GM12878 (cell line): ENCODE results near the gene HEXIM2. TPM values are rescaled to one million over a fixed set of nuclear protein-coding genes. Genes with fewer than 3 reads are reported as not detected.

Experiments
- ATAC-seq: fragments of 200-7000 bp; cut with Tn5 transposase; 3 replicates; pipeline ENCODE4 v1.9.1; 2020; ENCODE audit warnings: mild to moderate bottlenecking, moderate library complexity
- BruUV-seq: library from RNA; stranded (reverse); fragments of 400-500 nt; replicated peaks from 2 replicates; lab custom pipeline; 2021; lab: Mats Ljungman, UMichigan
- CTCF ChIA-PET: fragments of 300-600 bp; sonication (Branson Sonifier 250); formaldehyde crosslinking; extraction: SDS; loops from one replicate; lab custom pipeline; 2021; ENCODE audit warnings: inconsistent platforms; lab: Yijun Ruan, JAX
- POLR2A ChIA-PET: fragments of 350-600 bp; formaldehyde crosslinking; extraction: SDS; loops from one replicate; lab custom pipeline; 2021; ENCODE audit warnings: inconsistent platforms; lab: Charles Lee
- RAD21 ChIA-PET: fragments of 300-600 bp; sonication (Branson Sonifier 250); formaldehyde crosslinking; loops from one replicate; lab custom pipeline; 2023; ENCODE audit warnings: antibody characterized with exemption; ENCODE audit not compliant: unreplicated experiment; lab: Charles Lee
- SMC1A ChIA-PET: fragments of 300-600 bp; sonication (Branson Sonifier 250); formaldehyde crosslinking; loops from one replicate; lab custom pipeline; 2023; ENCODE audit not compliant: unreplicated experiment, uncharacterized antibody; lab: Charles Lee
- DNase-seq: peaks from one replicate; pipeline ENCODE4 v3.0.0-alpha.2; 2011; ENCODE audit warnings: low read depth, low spot score
- FAIRE-seq: peaks from 3 replicates; lab custom pipeline; 2011; peaks lifted over from hg19 to GRCh38; lab: Jason Lieb, UNC
- H2AFZ ChIP-seq: 2 replicates; pipeline ENCODE4 v1.6.0; 2011; ENCODE audit warnings: low read depth, low read length, control low read depth; ENCODE audit not compliant: control insufficient read depth
- H3K27ac ChIP-seq: 2 replicates; pipeline ENCODE4 v1.5.1; 2011; ENCODE audit warnings: control low read depth; ENCODE audit not compliant: control insufficient read depth, insufficient read depth
- H3K27me3 ChIP-seq, 2 experiments: replicated peaks in 1 of 2; 2 replicates each; pipeline versions ENCODE4 v1.6.0 to v1.6.1; 2011; ENCODE audit warnings: low read length in 1 of 2; ENCODE audit not compliant: control insufficient read depth in 2 of 2, insufficient read depth in 2 of 2
- H3K36me3 ChIP-seq, 2 experiments: 2 replicates each; pipeline ENCODE4 v1.5.1; 2011; ENCODE audit warnings: low read length in 1 of 2; ENCODE audit not compliant: control insufficient read depth in 2 of 2, insufficient read depth in 2 of 2
- H3K4me1 ChIP-seq: 2 replicates; pipeline ENCODE4 v1.6.1; 2011; ENCODE audit warnings: mild to moderate bottlenecking, low read length, moderate library complexity, mixed read lengths; ENCODE audit not compliant: control insufficient read depth, insufficient read depth
- H3K4me2 ChIP-seq: 2 replicates; pipeline ENCODE4 v1.6.0; 2011; ENCODE audit warnings: control low read depth; ENCODE audit not compliant: control insufficient read depth, insufficient read depth
- H3K4me3 ChIP-seq: fragments of 200-600 bp; sonication (generic); 2 replicates; pipeline ENCODE4 v1.5.1; 2016
- H3K79me2 ChIP-seq: 2 replicates; pipeline ENCODE4 v1.6.0; 2011; ENCODE audit warnings: low read length; ENCODE audit not compliant: control insufficient read depth, insufficient read depth
- H3K9ac ChIP-seq: 2 replicates; pipeline ENCODE4 v1.8.0; 2011; ENCODE audit warnings: low read length, control low read depth, mixed read lengths; ENCODE audit not compliant: control insufficient read depth, insufficient read depth
- H3K9me3 ChIP-seq: replicated peaks from 3 replicates; pipeline ENCODE4 v1.5.1; 2011; ENCODE audit warnings: mild to moderate bottlenecking, low read length; ENCODE audit not compliant: control insufficient read depth, insufficient read depth
- H4K20me1 ChIP-seq: 2 replicates; pipeline ENCODE4 v1.6.0; 2011; ENCODE audit not compliant: control insufficient read depth, insufficient read depth
- BRCA1 ChIP-seq: IDR thresholded peaks from 2 replicates; pipeline ENCODE4 v1.6.1; 2011; ENCODE audit warnings: low read depth, low read length, improper control_type of control experiment
- HCFC1 ChIP-seq: fragments of 150-350 bp; IDR thresholded peaks from 2 replicates; pipeline ENCODE4 v1.6.1; 2014; ENCODE audit warnings: low read length
- IKZF1 ChIP-seq: fragments of 450-650 bp; conservative IDR thresholded peaks from 2 replicates; pipeline ENCODE4 v1.6.1; 2017; ENCODE audit warnings: antibody characterized with exemption, mild to moderate bottlenecking
- KAT2A ChIP-seq: conservative IDR thresholded peaks from 2 replicates; pipeline ENCODE4 v1.6.1; 2011; ENCODE audit warnings: low read depth, low read length; ENCODE audit not compliant: control insufficient read depth
- MXI1 ChIP-seq: fragments of 150-350 bp; IDR thresholded peaks from 2 replicates; pipeline ENCODE4 v1.6.1; 2011; ENCODE audit warnings: low read depth, mild to moderate bottlenecking, inconsistent platforms, low read length, improper control_type of control experiment
- NFYB ChIP-seq: IDR thresholded peaks from 2 replicates; pipeline ENCODE4 v1.6.1; 2011; ENCODE audit warnings: low read depth, mild to moderate bottlenecking, low read length, improper control_type of control experiment, moderate library complexity; ENCODE audit not compliant: insufficient read depth
- PAX8 ChIP-seq: fragments of 450-650 bp; IDR thresholded peaks from 2 replicates; pipeline ENCODE4 v1.6.1; 2017; ENCODE audit warnings: mild to moderate bottlenecking, moderate library complexity
- POU2F2 ChIP-seq: IDR thresholded peaks from 3 replicates; pipeline ENCODE4 v1.6.1; 2011; ENCODE audit warnings: low read depth, mild to moderate bottlenecking, low read length, borderline replicate concordance
- RAD21 ChIP-seq: IDR thresholded peaks from 2 replicates; pipeline ENCODE4 v1.6.1; 2011; ENCODE audit warnings: mild to moderate bottlenecking, low read depth, low read length, moderate library complexity; ENCODE audit not compliant: insufficient read depth
- RBBP5 ChIP-seq: fragments of 200-600 bp; sonication (generic); conservative IDR thresholded peaks from 2 replicates; pipeline ENCODE4 v1.6.1; 2016
- RELA ChIP-seq: fragments of 450-650 bp; IDR thresholded peaks from 2 replicates; pipeline ENCODE4 v1.8.0; 2014; ENCODE audit warnings: borderline replicate concordance; ENCODE audit not compliant: partially characterized antibody
- RFX5 ChIP-seq: IDR thresholded peaks from 2 replicates; pipeline ENCODE4 v1.6.1; 2011; ENCODE audit warnings: low read depth, low read length, improper control_type of control experiment
- YBX1 ChIP-seq: fragments of 450-650 bp; IDR thresholded peaks from 2 replicates; pipeline ENCODE4 v1.6.1; 2016; ENCODE audit warnings: antibody characterized with exemption
- YY1 ChIP-seq: IDR thresholded peaks from 2 replicates; pipeline ENCODE4 v1.6.1; 2011; ENCODE audit warnings: low read depth, mild to moderate bottlenecking, low read length
- ZNF274 ChIP-seq: IDR thresholded peaks from one replicate; pipeline ENCODE4 v1.8.0; 2011; ENCODE audit not compliant: insufficient read length, insufficient read depth
- WGBS: methylation state at CpG from one replicate; pipeline ENCODE4 v1.1.6; 2016; ENCODE audit warnings: low lambda C conversion rate; ENCODE audit not compliant: insufficient replicate concordance, insufficient coverage; ENCODE audit errors: missing lambda C conversion rate; 5-methylcytosine and 5-hydroxymethylcytosine counted together
- in situ Hi-C: fragments of 300-500 bp; cut with MboI; formaldehyde crosslinking; loops from 9 replicates; pipeline ENCODE4 v1.14.3; 2018; ENCODE audit warnings: mixed read lengths
- intact Hi-C: fragments of 100-400 bp; cut with micrococcal nuclease; formaldehyde crosslinking; loops from one replicate; pipeline ENCODE4 v1.14.2; 2022; ENCODE audit not compliant: unreplicated experiment
- polyA plus RNA-seq, 11 experiments: library from polyadenylated mRNA; depleted of rRNA in 4 of 11; unstranded in 6 of 11; stranded (reverse) in 5 of 11; fragments of >200 nt; fragmentation: Nextera tagmentation in 4 of 11; fragmentation: Illumina TruSeq in 1 of 11; extraction: Ambion mirVana in 4 of 11; extraction: Trizol in 1 of 11; gene quantifications; 1 replicate in 1 of 11; 2 replicates in 10 of 11; pipeline versions ENCODE4 v1.2.1 to v1.2.3, GENCODE V29; 2011 to 2016; ENCODE audit warnings: inconsistent platforms in 2 of 11, missing spikeins in 2 of 11, low read depth in 1 of 11
- total RNA-seq, 4 experiments: library from RNA; depleted of rRNA in 3 of 4; stranded (reverse); fragments of >200 nt in 3 of 4; fragmentation: Illumina TruSeq in 1 of 4; extraction: Trizol in 1 of 4; gene quantifications; 2 replicates each; pipeline versions ENCODE4 v1.2.1 to v1.2.3, GENCODE V29; 2013 to 2021
- TF ChIP-seq, protein P1 (sequence below): fragments of 450-650 bp; IDR thresholded peaks from 2 replicates; pipeline ENCODE4 v1.6.1; 2017; ENCODE audit warnings: mild to moderate bottlenecking

HEXIM2 gene
- total and polyA plus RNA-seq, 10 of the 15 experiments (the other 5 are each of a cell fraction or from before 2014, with no cell fraction given): 0.10 to 10.3 (median 6.4) TPM

- WGBS: 98% methylated on average over 5 of the region's 5 CpGs
- intact Hi-C loops: no loop called here
- no TSS peak for BruUV-seq
- Histone ChIP-seq H3K36me3 (no peaks in the 10 kb centered on the region), H2AFZ (no peak overlapping the region), H4K20me1 (no peaks in the 10 kb centered on the region), H3K4me2 (no peak overlapping the region), H3K9me3 (no peaks in the 10 kb centered on the region), H3K4me3 (no peak overlapping the region), H3K9ac (no peak overlapping the region), H3K27me3 (no peaks in the 10 kb centered on the region), H3K79me2 (no peaks in the 10 kb centered on the region), H3K27ac (no peak overlapping the region), H3K4me1 (peaks cover 7% of the 10 kb centered on the region; the same call in 1 of the 2 replicates)
- SMC1A ChIA-PET: no interaction called here
- DNase-seq (no peak), ATAC-seq (no peak), FAIRE-seq (no peak)
- POLR2A ChIA-PET: interaction anchor here (1.6 kb wide), 1 partner anchor 9 kb away, joined by 4 read pairs; the partner anchor contains the start of gene HEXIM2
- RAD21 ChIA-PET: interaction anchor here (0.9 kb wide), 1 partner anchor 9 kb away, joined by 3 read pairs; the partner anchor contains the start of gene HEXIM2
- CTCF ChIA-PET: interaction anchor here (3.1 to 4.7 kb wide), 2 partner anchors 27 to 36 kb away, joined by 17 to 19 read pairs; partner anchors contain the start of gene ACBD4
- no peak for TF ChIP-seq RFX5
- no peak for TF ChIP-seq IKZF1
- TF ChIP-seq KAT2A: no peak
- TF ChIP-seq PAX8: no peak
- in situ Hi-C loops: no loop called here
These were observed 9.3 kb downstream of the HEXIM2 start for GRCh38 chr17:45170931-45171337.

- Histone ChIP-seq H3K79me2 (no peaks in the 10 kb centered on the region), H3K36me3 (no peaks in the 10 kb centered on the region), H3K27me3 (no peaks in the 10 kb centered on the region), H3K9ac (no peak overlapping the region), H4K20me1 (no peaks in the 10 kb centered on the region), H3K4me3 (no peak overlapping the region), H3K27ac (no peak overlapping the region; the same call in 1 of the 2 replicates), H3K9me3 (no peaks in the 10 kb centered on the region), H3K4me1 (peaks cover 7% of the 10 kb centered on the region; the same call in 1 of the 2 replicates), H3K4me2 (no peak overlapping the region), H2AFZ (no peak overlapping the region)
- BruUV-seq: no TSS peak
- DNase-seq (no peak), ATAC-seq (no peak), FAIRE-seq (no peak)
- ChIA-PET CTCF (interaction anchor here (2.1 to 4.7 kb wide), 4 partner anchors 12 to 36 kb away, joined by 5 to 19 read pairs (median 18); partner anchors contain the start of genes ACBD4 and HEXIM1), POLR2A (interaction anchor here (1.6 kb wide), 1 partner anchor 10 kb away, joined by 4 read pairs; the partner anchor contains the start of gene HEXIM2), SMC1A (no interaction called here), RAD21 (interaction anchor here (0.6 to 0.9 kb wide), 2 partner anchors 10 to 39 kb away, joined by 3 read pairs; partner anchors contain the start of gene HEXIM2)
- intact Hi-C loops (no loop called here), in situ Hi-C loops (no loop called here)
- 74% methylated on average over 20 of the region's 20 CpGs for WGBS
- TF ChIP-seq BRCA1: no peak
- no peak for TF ChIP-seq YY1
- TF ChIP-seq NFYB: no peak
- TF ChIP-seq RELA: no peak
- TF ChIP-seq MXI1: no peak
- TF ChIP-seq, protein P1, sequence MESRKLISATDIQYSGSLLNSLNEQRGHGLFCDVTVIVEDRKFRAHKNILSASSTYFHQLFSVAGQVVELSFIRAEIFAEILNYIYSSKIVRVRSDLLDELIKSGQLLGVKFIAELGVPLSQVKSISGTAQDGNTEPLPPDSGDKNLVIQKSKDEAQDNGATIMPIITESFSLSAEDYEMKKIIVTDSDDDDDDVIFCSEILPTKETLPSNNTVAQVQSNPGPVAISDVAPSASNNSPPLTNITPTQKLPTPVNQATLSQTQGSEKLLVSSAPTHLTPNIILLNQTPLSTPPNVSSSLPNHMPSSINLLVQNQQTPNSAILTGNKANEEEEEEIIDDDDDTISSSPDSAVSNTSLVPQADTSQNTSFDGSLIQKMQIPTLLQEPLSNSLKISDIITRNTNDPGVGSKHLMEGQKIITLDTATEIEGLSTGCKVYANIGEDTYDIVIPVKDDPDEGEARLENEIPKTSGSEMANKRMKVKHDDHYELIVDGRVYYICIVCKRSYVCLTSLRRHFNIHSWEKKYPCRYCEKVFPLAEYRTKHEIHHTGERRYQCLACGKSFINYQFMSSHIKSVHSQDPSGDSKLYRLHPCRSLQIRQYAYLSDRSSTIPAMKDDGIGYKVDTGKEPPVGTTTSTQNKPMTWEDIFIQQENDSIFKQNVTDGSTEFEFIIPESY: no peak
- no peak for TF ChIP-seq RBBP5
- TF ChIP-seq POU2F2: no peak
- TF ChIP-seq YBX1: no peak
- TF ChIP-seq RAD21: no peak
- TF ChIP-seq ZNF274: no peak
- no peak for TF ChIP-seq HCFC1
These were observed 9.9 kb downstream of the HEXIM2 start for GRCh38 chr17:45171338-45172231.
